ENCODE measurements around the gene KRT85.

GRCh38 chr12:52372216-52373154, 5.2 kb upstream of the KRT85 start:
- TF ChIP-seq CTCF (optimal IDR thresholded peaks at IDR 0.05 in 1 of 3, IDR thresholded peaks at IDR 0.05 in 1 of 3, conservative IDR thresholded peaks at IDR 0.05 in 1 of 3; ENCODE audit: extremely low read depth in 1 of 3, insufficient read depth in 2 of 3, low read length in 3 of 3), result peak; percentile 87 to 93 (median 93)
- TF ChIP-seq EZH2 (IDR thresholded peaks at IDR 0.05; ENCODE audit: low read length), result no peak

Data from keratinocyte (primary cell).